GM12872 (cell line): Measurements from ENCODE around the gene CLIC4.

Source experiments
- CTCF ChIP-seq: IDR thresholded peaks from 3 replicates; pipeline ENCODE4 v1.5.1; 2011; ENCODE audit warnings: low read depth, mild to moderate bottlenecking, low read length, moderate library complexity; ENCODE audit not compliant: insufficient read depth

The CLIC4 gene

DNA sequence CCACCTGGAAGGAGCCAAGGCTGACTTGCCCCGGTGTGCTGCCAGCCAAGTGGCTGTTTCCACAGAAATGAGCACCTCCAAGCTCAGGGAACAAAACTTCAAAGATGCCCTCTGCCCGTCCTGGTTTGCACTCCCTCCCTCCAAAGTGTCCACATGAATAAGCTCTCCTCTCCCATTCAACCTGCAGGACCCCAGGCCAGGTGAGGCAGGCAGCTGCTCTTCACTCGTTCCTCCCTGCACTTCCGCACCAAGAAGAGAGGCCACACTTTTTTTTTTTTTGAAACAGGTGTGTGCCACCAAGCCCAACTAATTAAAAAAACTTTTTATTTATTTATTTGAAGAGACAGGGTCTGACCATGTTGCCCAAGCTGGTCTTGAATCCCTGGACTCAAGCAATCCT is 18.5 kb upstream of the CLIC4 start:
- no peak for TF ChIP-seq CTCF

- TF ChIP-seq CTCF: no peak
These were observed 17.6 kb upstream of the CLIC4 start for GRCh38 chr1:24727501-24728216.

- no peak for TF ChIP-seq CTCF
These were observed 16.3 kb upstream of the CLIC4 start for GRCh38 chr1:24728982-24729381.

DNA sequence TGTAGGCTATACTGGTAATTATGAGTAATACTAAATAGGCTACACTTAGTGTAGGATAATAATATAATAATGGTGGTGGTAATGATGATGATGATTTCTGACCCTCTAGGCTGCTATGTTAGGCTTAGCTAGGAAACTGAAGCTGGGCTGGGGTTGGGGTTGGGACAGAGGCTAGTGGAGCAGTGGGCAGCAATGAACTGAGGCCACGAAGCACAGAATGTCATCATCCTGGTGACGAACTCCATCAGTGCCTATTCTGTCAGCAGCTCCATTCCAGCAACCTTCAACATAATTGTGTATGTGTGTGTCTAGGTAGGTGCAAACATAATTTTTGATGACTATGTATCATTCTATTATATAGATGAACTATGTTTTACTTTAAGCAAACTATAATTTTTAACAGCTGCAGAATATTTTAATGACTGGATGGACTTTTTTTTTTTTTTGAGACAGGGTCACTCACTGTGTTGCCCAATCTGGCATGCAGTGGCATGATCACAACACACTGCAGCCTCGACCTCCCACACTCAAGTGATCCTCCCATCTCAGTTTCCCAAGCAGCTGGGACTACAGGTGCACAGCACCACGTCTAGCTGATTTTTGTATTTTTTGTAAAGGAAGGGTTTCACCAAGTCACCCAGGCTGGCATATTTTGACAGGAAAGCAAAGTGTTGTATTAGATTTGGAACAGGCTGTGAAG is 12.9 kb upstream of the CLIC4 start:
- no peak for TF ChIP-seq CTCF

GRCh38 chr1:24735156-24735508 is 10.1 kb upstream of the CLIC4 start:
- TF ChIP-seq CTCF: no peak

DNA sequence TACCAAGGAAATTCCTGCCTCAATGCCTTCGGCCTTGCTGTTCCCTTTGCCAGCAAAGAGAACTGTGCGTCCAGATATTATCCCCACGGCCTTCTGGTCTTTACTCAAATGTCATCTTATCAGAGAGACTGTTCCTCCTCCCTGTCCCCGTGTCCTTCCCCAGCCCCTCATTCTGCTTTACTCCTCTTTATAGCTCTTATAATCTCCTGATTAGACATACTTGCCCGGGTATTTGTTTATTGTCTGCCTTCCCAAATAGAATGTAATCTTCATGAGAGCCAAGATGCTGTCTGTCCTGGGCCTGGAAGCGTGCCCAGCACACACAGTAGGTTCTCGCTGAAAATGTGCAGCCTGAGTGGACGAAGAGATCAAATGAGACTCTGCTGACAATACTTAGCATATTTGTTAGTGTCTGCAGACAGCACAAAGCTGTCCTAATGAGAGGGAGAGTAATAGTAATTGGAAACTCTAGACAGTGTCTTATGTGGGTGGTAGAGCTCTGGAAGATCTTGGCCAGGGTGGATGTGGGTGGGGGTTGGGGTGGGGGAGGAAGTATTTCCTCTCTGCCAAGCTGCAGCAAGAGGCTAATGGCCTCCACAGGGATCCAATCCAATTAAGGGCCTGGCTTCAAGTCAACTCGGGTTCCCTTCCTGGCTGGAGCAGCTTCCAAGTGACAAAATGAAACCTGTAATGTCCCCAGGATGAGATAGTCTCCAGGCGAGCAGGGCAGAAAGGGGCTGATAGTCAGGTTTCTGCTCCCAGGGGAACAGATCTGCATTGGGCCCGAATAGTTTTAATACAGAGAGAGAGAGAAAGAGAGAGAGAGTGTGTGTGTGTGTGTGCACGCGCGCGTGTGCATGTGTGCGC is 9.5 kb upstream of the CLIC4 start:
- no peak for TF ChIP-seq CTCF

DNA sequence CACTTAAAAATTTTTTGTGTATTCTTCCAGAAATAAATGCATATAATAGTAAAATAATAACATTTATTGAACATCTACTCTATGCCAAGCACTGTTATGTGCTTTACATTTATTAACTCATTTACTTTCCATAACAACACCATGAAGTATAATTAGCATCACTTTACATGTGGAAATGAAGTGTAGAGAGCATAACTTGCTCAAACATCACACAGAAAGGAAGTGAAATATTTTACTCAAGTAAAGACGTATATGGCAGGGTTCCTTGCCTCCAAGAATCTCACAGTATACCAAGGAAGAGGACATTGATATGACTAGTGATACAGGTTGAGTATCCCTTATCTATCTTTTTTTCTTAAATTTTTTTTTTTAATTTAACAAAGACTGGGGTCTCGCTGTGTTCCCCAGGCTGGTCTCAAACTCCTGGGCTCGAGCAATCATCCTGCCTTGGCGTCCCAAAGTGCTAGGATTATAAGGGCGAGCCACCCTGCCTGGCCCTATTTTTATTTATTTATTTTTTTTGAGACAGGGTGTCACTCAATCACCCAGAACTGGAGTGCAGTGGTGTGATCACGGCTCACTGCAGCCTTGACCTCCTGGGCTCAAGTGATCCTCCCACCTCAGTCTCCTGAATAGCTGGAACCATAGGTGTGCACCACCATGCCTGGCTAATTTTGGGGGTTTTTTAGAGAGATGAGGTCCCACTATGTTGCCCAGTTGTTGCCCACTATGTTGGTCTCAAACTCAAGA is 7.7 kb upstream of the CLIC4 start:
- no peak for TF ChIP-seq CTCF
